ENCODE data around the gene EGFL7. TPM values are rescaled to one million over a fixed set of nuclear protein-coding genes. Genes with fewer than 3 reads are reported as not detected.

The EGFL7 gene
- total and polyA plus RNA-seq, 4 donors: 128 to 379 (median 226) TPM

- Histone ChIP-seq H3K27me3 (ENCODE audit: control insufficient read depth in 3 of 3, insufficient read depth in 3 of 3, low read length in 2 of 3) (no peaks in the 10 kb centered on the region), H3K9ac (ENCODE audit: insufficient read depth in 1 of 2, low read length in 2 of 2) (no peak overlapping the region), H3K9me3 (ENCODE audit: control insufficient read depth in 4 of 4, insufficient read depth in 3 of 4, low read length in 3 of 4) (no peaks in the 10 kb centered on the region), H3K4me1 (ENCODE audit: control insufficient read depth in 5 of 5, insufficient read depth in 5 of 5, low read length in 5 of 5) (peaks cover 0 to 24% (median 12%) of the 10 kb centered on the region in 5 donors), H3K27ac (ENCODE audit: low read depth in 1 of 2, low read length in 1 of 2) (no peak overlapping the region), H3K36me3 (ENCODE audit: control insufficient read depth in 4 of 4, insufficient read depth in 4 of 4, low read length in 4 of 4) (peaks cover 0 to 4% (median 0%) of the 10 kb centered on the region in 4 donors), H3K4me3 (no peak overlapping the region)
- ATAC-seq (ENCODE audit: insufficient read depth, low FRiP score) (no peak), DNase-seq (no peak)
- 83 to 88% methylated on average over 20 of the region's 20 CpGs for WGBS, 2 donors
- TF ChIP-seq CTCF (IDR thresholded peaks at IDR 0.05; ENCODE audit: control extremely low read depth, extremely low read depth): no peak
Observed at GRCh38 chr9:136681945-136682699, 19.4 kb downstream of the EGFL7 start.

- Histone ChIP-seq H3K4me1 (ENCODE audit: control insufficient read depth in 5 of 5, insufficient read depth in 5 of 5, low read length in 5 of 5) (peaks cover 0 to 24% (median 14%) of the 10 kb centered on the region in 5 donors), H3K27ac (ENCODE audit: low read depth in 1 of 2, low read length in 1 of 2) (no peak overlapping the region), H3K36me3 (ENCODE audit: control insufficient read depth in 4 of 4, insufficient read depth in 4 of 4, low read length in 4 of 4) (peaks cover 0 to 2% (median 0%) of the 10 kb centered on the region in 4 donors), H3K27me3 (ENCODE audit: control insufficient read depth in 3 of 3, insufficient read depth in 3 of 3, low read length in 2 of 3) (no peaks in the 10 kb centered on the region), H3K9ac (ENCODE audit: insufficient read depth in 1 of 2, low read length in 2 of 2) (no peak overlapping the region), H3K9me3 (ENCODE audit: control insufficient read depth in 4 of 4, insufficient read depth in 3 of 4, low read length in 3 of 4) (no peaks in the 10 kb centered on the region), H3K4me3 (no peak overlapping the region)
- DNase-seq (no peak), ATAC-seq (ENCODE audit: insufficient read depth, low FRiP score) (no peak)
- TF ChIP-seq CTCF (IDR thresholded peaks at IDR 0.05; ENCODE audit: control extremely low read depth, extremely low read depth): no peak
- WGBS, 2 donors: 86 to 94% methylated on average over 10 of the region's 10 CpGs
Observed at GRCh38 chr9:136682710-136683109, 20.0 kb downstream of the EGFL7 start.

- Histone ChIP-seq H3K27ac (ENCODE audit: low read depth in 1 of 2, low read length in 1 of 2) (no peak overlapping the region), H3K9ac (ENCODE audit: insufficient read depth in 1 of 2, low read length in 2 of 2) (no peak overlapping the region), H3K36me3 (ENCODE audit: control insufficient read depth in 4 of 4, insufficient read depth in 4 of 4, low read length in 4 of 4) (peaks cover 0 to 2% (median 0%) of the 10 kb centered on the region in 4 donors), H3K27me3 (ENCODE audit: control insufficient read depth in 3 of 3, insufficient read depth in 3 of 3, low read length in 2 of 3) (no peaks in the 10 kb centered on the region), H3K9me3 (ENCODE audit: control insufficient read depth in 4 of 4, insufficient read depth in 3 of 4, low read length in 3 of 4) (no peaks in the 10 kb centered on the region), H3K4me1 (ENCODE audit: control insufficient read depth in 5 of 5, insufficient read depth in 5 of 5, low read length in 5 of 5) (peaks cover 2 to 30% (median 19%) of the 10 kb centered on the region in 5 donors), H3K4me3 (no peak overlapping the region)
- no peak for DNase-seq
- 92 to 93% methylated on average over 16 of the region's 16 CpGs for WGBS, 2 donors
- ATAC-seq (ENCODE audit: insufficient read depth, low FRiP score): no peak
- no peak for TF ChIP-seq CTCF (IDR thresholded peaks at IDR 0.05; ENCODE audit: control extremely low read depth, extremely low read depth)
Observed at GRCh38 chr9:136683173-136683745, 20.5 kb downstream of the EGFL7 start.
